ENCODE data around the gene CBLN1. TPM values are rescaled to one million over a fixed set of nuclear protein-coding genes. Genes with fewer than 3 reads are reported as not detected.

CBLN1 gene
- total and polyA plus RNA-seq, 4 donors = 0.14 to 0.55 (median 0.33) TPM; not detected in 1

Other genes starting within 250 kb of the CBLN1 start
- not detected for gene C16orf78, start 92.0 kb upstream of the CBLN1 start, total RNA-seq
- not detected for gene C16orf78, start 92.0 kb upstream of the CBLN1 start, polyA plus RNA-seq

Measured in liver (tissue), 4 donors.